Peyer's patch (tissue), 4 donors: ENCODE results near the gene GRK6. TPM values are rescaled to one million over a fixed set of nuclear protein-coding genes. Genes with fewer than 3 reads are reported as not detected.

Experiments
- DNase-seq, 3 donors: peaks; one replicate each; pipeline ENCODE4 v3.0.0-alpha.2; 2017 to 2019
- H3K27ac ChIP-seq, 4 donors: fragments of 200-600 bp; sonication (generic); one replicate each; pipeline ENCODE4 v1.5.1; 2016 to 2019
- H3K27me3 ChIP-seq, 2 donors: fragments of 200-600 bp; sonication (generic); one replicate each; pipeline ENCODE4 v1.5.1; 2019
- H3K36me3 ChIP-seq, 3 donors: fragments of 200-600 bp; sonication (generic); one replicate each; pipeline ENCODE4 v1.5.1; 2016 to 2019
- H3K4me1 ChIP-seq, 4 donors: fragments of 200-600 bp; sonication (generic); one replicate each; pipeline ENCODE4 v1.5.1; 2016 to 2019
- H3K4me3 ChIP-seq, 4 donors: fragments of 200-600 bp; sonication (generic); 1 replicate in 3 of 4; 2 replicates in 1 of 4; pipeline ENCODE4 v1.5.1; 2016 to 2019; ENCODE audit warnings: mild to moderate bottlenecking in 1 of 4
- H3K9me3 ChIP-seq, 4 donors: fragments of 200-600 bp; sonication (generic); one replicate each; pipeline ENCODE4 v1.5.1; 2016 to 2019; ENCODE audit warnings: mild to moderate bottlenecking in 1 of 4
- CTCF ChIP-seq, 6 experiments: fragments of 450-650 bp in 4 of 6; fragments of 200-600 bp in 2 of 6; sonication (generic) in 1 of 6; IDR thresholded peaks; one replicate each; pipeline ENCODE4 v1.5.1; 2017 to 2019; ENCODE audit warnings: antibody characterized with exemption in 6 of 6, mild to moderate bottlenecking in 3 of 6, moderate library complexity in 1 of 6
- POLR2A ChIP-seq, 2 donors: fragments of 450-650 bp; IDR thresholded peaks; one replicate each; pipeline ENCODE4 v1.5.1; 2017; ENCODE audit warnings: antibody characterized with exemption in 2 of 2, mild to moderate bottlenecking in 2 of 2, moderate library complexity in 2 of 2
- total RNA-seq, 4 donors: library from RNA; depleted of rRNA; stranded (reverse); fragments of >200 nt; gene quantifications; one replicate each; pipeline ENCODE4 v1.1.0, GENCODE V29; 2016

Gene GRK6
- total RNA-seq, 4 donors from 2014 or later = 36.2 to 140 (median 40.7) TPM

GRCh38 chr5:177431317-177432142 lies 5.1 kb downstream of the GRK6 start:
- DNase-seq = peak; percentile 60 to 94 (median 90)
- H3K4me1 ChIP-seq = peaks cover 0 to 63% (median 40%) of the 10 kb centered on the region in 4 donors
- H3K27me3 ChIP-seq = no peaks in the 10 kb centered on the region
- H3K36me3 ChIP-seq = peaks cover 0 to 63% (median 0%) of the 10 kb centered on the region in 3 donors
- no peaks in the 10 kb centered on the region for H3K9me3 ChIP-seq
- peak overlapping the region; percentile 40 to 94 (median 68) for H3K27ac ChIP-seq
- peak overlapping the region in 1 of 4 donors; percentile 18 for H3K4me3 ChIP-seq
- no peak for TF ChIP-seq CTCF (IDR thresholded peaks at IDR 0.05)
- no peak for TF ChIP-seq POLR2A (IDR thresholded peaks at IDR 0.05)

GRCh38 chr5:177432143-177432838 lies 5.8 kb downstream of the GRK6 start:
- Histone ChIP-seq H3K36me3 (peaks cover 0 to 69% (median 0%) of the 10 kb centered on the region in 3 donors), H3K4me3 (peak overlapping the region in 1 of 4 donors; percentile 18), H3K27ac (peak overlapping the region; percentile 28 to 94 (median 68)), H3K27me3 (no peaks in the 10 kb centered on the region), H3K9me3 (no peaks in the 10 kb centered on the region), H3K4me1 (peaks cover 0 to 63% (median 39%) of the 10 kb centered on the region in 4 donors)
- peak in 1 of 3 donors; percentile 44 for DNase-seq
- TF ChIP-seq POLR2A (IDR thresholded peaks at IDR 0.05) = no peak
- no peak for TF ChIP-seq CTCF (IDR thresholded peaks at IDR 0.05)

GRCh38 chr5:177432839-177433657 lies 6.6 kb downstream of the GRK6 start:
- Histone ChIP-seq H3K36me3 (peaks cover 0 to 77% (median 0%) of the 10 kb centered on the region in 3 donors), H3K27ac (peak overlapping the region in 3 of 4 donors; percentile 65 to 94 (median 72)), H3K9me3 (no peaks in the 10 kb centered on the region), H3K4me3 (peak overlapping the region in 1 of 4 donors; percentile 18), H3K27me3 (no peaks in the 10 kb centered on the region), H3K4me1 (peaks cover 0 to 59% (median 35%) of the 10 kb centered on the region in 4 donors)
- peak in 1 of 3 donors; percentile 49 for DNase-seq
- TF ChIP-seq CTCF (IDR thresholded peaks at IDR 0.05) (no peak), POLR2A (IDR thresholded peaks at IDR 0.05) (no peak)

- H3K36me3 ChIP-seq = peaks cover 0 to 82% (median 0%) of the 10 kb centered on the region in 3 donors
- H3K27ac ChIP-seq = peak overlapping the region in 1 of 4 donors; percentile 57
- no peaks in the 10 kb centered on the region for H3K9me3 ChIP-seq
- no peaks in the 10 kb centered on the region for H3K27me3 ChIP-seq
- peaks cover 0 to 52% (median 30%) of the 10 kb centered on the region in 4 donors for H3K4me1 ChIP-seq
- no peak for TF ChIP-seq CTCF (IDR thresholded peaks at IDR 0.05)
- no peak overlapping the region for H3K4me3 ChIP-seq
- DNase-seq = peak in 1 of 3 donors; percentile 46
Observed at GRCh38 chr5:177433658-177434217, 7.3 kb downstream of the GRK6 start.

- Histone ChIP-seq H3K4me1 (peaks cover 0 to 47% (median 26%) of the 10 kb centered on the region in 4 donors), H3K36me3 (peaks cover 0 to 83% (median 0%) of the 10 kb centered on the region in 3 donors), H3K27ac (peak overlapping the region in 1 of 4 donors; percentile 17), H3K4me3 (no peak overlapping the region), H3K27me3 (no peaks in the 10 kb centered on the region), H3K9me3 (no peaks in the 10 kb centered on the region)
- no peak for DNase-seq
- TF ChIP-seq POLR2A (IDR thresholded peaks at IDR 0.05) (no peak), CTCF (IDR thresholded peaks at IDR 0.05) (no peak)
Observed at GRCh38 chr5:177434437-177434836, 8.0 kb downstream of the GRK6 start.
